Ishikawa (cell line): ENCODE measurements around the gene SEC14L6.

Experiments used
- CEBPB ChIP-seq: IDR thresholded peaks from 2 replicates; pipeline ENCODE4 v1.6.1; 2012
- CREB1 ChIP-seq: IDR thresholded peaks from 2 replicates; pipeline ENCODE4 v1.6.1; 2012; ENCODE audit warnings: low read depth
- EGR1 ChIP-seq: IDR thresholded peaks from 2 replicates; pipeline ENCODE4 v1.6.1; 2012
- EP300 ChIP-seq: IDR thresholded peaks from 2 replicates; pipeline ENCODE4 v1.6.1; 2012; ENCODE audit warnings: borderline replicate concordance
- FOXM1 ChIP-seq: IDR thresholded peaks from 2 replicates; pipeline ENCODE4 v1.6.1; 2012; ENCODE audit warnings: low read depth, borderline replicate concordance
- MAX ChIP-seq: IDR thresholded peaks from 2 replicates; pipeline ENCODE4 v1.6.1; 2012
- NFIC ChIP-seq: IDR thresholded peaks from 2 replicates; pipeline ENCODE4 v1.6.1; 2012
- RAD21 ChIP-seq: IDR thresholded peaks from 2 replicates; pipeline ENCODE4 v1.6.1; 2012; ENCODE audit warnings: low read depth
- REST ChIP-seq: IDR thresholded peaks from 2 replicates; pipeline ENCODE4 v1.6.1; 2012; ENCODE audit warnings: low read depth, mild to moderate bottlenecking
- TAF1 ChIP-seq: IDR thresholded peaks from 2 replicates; pipeline ENCODE4 v1.6.1; 2012; ENCODE audit warnings: low read depth, mild to moderate bottlenecking
- TCF12 ChIP-seq: IDR thresholded peaks from 2 replicates; pipeline ENCODE4 v1.6.1; 2012; ENCODE audit warnings: low read depth
- TEAD4 ChIP-seq: IDR thresholded peaks from 2 replicates; pipeline ENCODE4 v1.6.1; 2012
- USF1 ChIP-seq: IDR thresholded peaks from 2 replicates; pipeline ENCODE4 v1.6.1; 2012
- YY1 ChIP-seq: IDR thresholded peaks from 2 replicates; pipeline ENCODE4 v1.6.1; 2012; ENCODE audit warnings: low read depth
- ZBTB7A ChIP-seq: IDR thresholded peaks from 2 replicates; pipeline ENCODE4 v1.6.1; 2012; ENCODE audit warnings: low read depth

SEC14L6 gene

GRCh38 chr22:30523646-30524489 is 22.7 kb downstream of the SEC14L6 start:
- no peak for TF ChIP-seq REST
- no peak for TF ChIP-seq TCF12
- no peak for TF ChIP-seq USF1
- no peak for TF ChIP-seq NFIC
- no peak for TF ChIP-seq FOXM1
- no peak for TF ChIP-seq EGR1

GRCh38 chr22:30521368-30522156 is 25.0 kb downstream of the SEC14L6 start:
- TF ChIP-seq USF1 (no peak), EP300 (no peak), CREB1 (no peak), CEBPB (no peak), TCF12 (no peak), EGR1 (no peak), RAD21 (no peak), NFIC (no peak), FOXM1 (no peak)

GRCh38 chr22:30519842-30520425 is 26.6 kb downstream of the SEC14L6 start:
- TF ChIP-seq NFIC (no peak), EGR1 (no peak), CREB1 (no peak), YY1 (no peak), MAX (no peak), CEBPB (no peak), USF1 (no peak), REST (no peak), TCF12 (no peak), TEAD4 (no peak), EP300 (no peak), RAD21 (no peak), FOXM1 (no peak), ZBTB7A (no peak), TAF1 (no peak)

GRCh38 chr22:30516731-30517130 is 29.8 kb downstream of the SEC14L6 start:
- TF ChIP-seq ZBTB7A (no peak), EGR1 (no peak), FOXM1 (no peak), CEBPB (no peak), TCF12 (no peak), CREB1 (no peak), USF1 (no peak), REST (no peak), RAD21 (no peak), NFIC (no peak), TEAD4 (no peak)
